ENCODE results near the gene KRIT1. TPM values are rescaled to one million over a fixed set of nuclear protein-coding genes. Genes with fewer than 3 reads are reported as not detected.

KRIT1 gene
- total and polyA plus RNA-seq, 4 donors = 15.6 to 94.5 (median 26.1) TPM

DNA sequence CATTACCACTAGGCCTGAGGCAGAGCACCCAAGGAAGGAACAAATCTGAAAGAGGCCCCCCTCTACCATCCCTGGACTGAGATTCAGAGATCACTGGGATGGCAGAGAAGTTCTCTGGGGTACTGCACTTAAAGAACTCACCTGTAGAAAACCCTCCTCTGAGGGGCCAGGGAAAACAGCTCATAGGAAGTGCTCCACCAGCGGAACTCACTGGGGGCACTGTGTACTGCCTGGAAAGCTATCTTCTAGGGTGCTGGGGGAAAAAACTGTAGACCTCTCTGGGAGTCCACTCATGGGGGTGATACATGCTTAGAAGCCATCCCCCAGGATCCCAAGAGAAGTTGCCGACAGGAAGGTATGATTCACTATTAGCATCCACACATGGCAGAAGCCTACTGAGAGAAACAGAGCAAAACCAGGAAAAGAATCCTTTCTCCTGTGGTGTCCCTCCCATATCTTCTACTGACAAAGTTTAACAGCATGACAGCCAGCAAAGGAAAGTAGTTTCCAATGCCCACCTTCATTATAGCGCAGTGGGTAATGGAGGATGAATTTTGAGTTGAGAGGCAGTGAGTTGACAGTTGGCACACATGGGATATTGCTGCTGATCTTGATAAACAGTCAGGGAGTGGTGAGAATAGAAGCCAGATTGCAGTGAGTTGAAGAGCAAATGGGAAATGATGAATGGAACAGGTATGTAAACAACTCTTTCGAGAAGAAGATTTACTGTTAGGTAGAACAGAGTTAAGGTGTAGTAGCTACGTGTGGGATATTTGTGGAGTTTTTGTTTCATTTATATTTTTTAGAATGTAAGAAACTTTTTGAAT is 20.9 kb upstream of the KRIT1 start:
- Histone ChIP-seq H3K27ac (ENCODE audit: low read depth in 1 of 2, low read length in 1 of 2) (no peak overlapping the region), H3K9ac (ENCODE audit: insufficient read depth in 1 of 2, low read length in 2 of 2) (no peak overlapping the region), H3K9me3 (ENCODE audit: control insufficient read depth in 4 of 4, insufficient read depth in 3 of 4, low read length in 3 of 4) (peaks cover 0 to 3% (median 0%) of the 10 kb centered on the region in 4 donors), H3K4me3 (no peak overlapping the region), H3K36me3 (ENCODE audit: control insufficient read depth in 4 of 4, insufficient read depth in 4 of 4, low read length in 4 of 4) (no peaks in the 10 kb centered on the region), H3K27me3 (ENCODE audit: control insufficient read depth in 3 of 3, insufficient read depth in 3 of 3, low read length in 2 of 3) (no peaks in the 10 kb centered on the region), H3K4me1 (ENCODE audit: control insufficient read depth in 5 of 5, insufficient read depth in 5 of 5, low read length in 5 of 5) (no peaks in the 10 kb centered on the region)
- DNase-seq (no peak), ATAC-seq (ENCODE audit: insufficient read depth, low FRiP score) (no peak)
- WGBS, 2 donors = 90 to 91% methylated on average over 5 of the region's 5 CpGs
- TF ChIP-seq, protein P1, sequence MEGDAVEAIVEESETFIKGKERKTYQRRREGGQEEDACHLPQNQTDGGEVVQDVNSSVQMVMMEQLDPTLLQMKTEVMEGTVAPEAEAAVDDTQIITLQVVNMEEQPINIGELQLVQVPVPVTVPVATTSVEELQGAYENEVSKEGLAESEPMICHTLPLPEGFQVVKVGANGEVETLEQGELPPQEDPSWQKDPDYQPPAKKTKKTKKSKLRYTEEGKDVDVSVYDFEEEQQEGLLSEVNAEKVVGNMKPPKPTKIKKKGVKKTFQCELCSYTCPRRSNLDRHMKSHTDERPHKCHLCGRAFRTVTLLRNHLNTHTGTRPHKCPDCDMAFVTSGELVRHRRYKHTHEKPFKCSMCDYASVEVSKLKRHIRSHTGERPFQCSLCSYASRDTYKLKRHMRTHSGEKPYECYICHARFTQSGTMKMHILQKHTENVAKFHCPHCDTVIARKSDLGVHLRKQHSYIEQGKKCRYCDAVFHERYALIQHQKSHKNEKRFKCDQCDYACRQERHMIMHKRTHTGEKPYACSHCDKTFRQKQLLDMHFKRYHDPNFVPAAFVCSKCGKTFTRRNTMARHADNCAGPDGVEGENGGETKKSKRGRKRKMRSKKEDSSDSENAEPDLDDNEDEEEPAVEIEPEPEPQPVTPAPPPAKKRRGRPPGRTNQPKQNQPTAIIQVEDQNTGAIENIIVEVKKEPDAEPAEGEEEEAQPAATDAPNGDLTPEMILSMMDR (IDR thresholded peaks at IDR 0.05; ENCODE audit: control extremely low read depth, extremely low read depth) = no peak

- WGBS, 2 donors = 78 to 79% methylated on average over 7 of the region's 7 CpGs
- Histone ChIP-seq H3K36me3 (ENCODE audit: control insufficient read depth in 4 of 4, insufficient read depth in 4 of 4, low read length in 4 of 4) (peaks cover 0 to 7% (median under 1%) of the 10 kb centered on the region in 4 donors), H3K4me1 (ENCODE audit: control insufficient read depth in 5 of 5, insufficient read depth in 5 of 5, low read length in 5 of 5) (peaks cover 0 to 7% (median 0%) of the 10 kb centered on the region in 5 donors), H3K9me3 (ENCODE audit: control insufficient read depth in 4 of 4, insufficient read depth in 3 of 4, low read length in 3 of 4) (peaks cover 0 to 3% (median 0%) of the 10 kb centered on the region in 4 donors), H3K4me3 (no peak overlapping the region), H3K9ac (ENCODE audit: insufficient read depth in 1 of 2, low read length in 2 of 2) (no peak overlapping the region), H3K27me3 (ENCODE audit: control insufficient read depth in 3 of 3, insufficient read depth in 3 of 3, low read length in 2 of 3) (no peaks in the 10 kb centered on the region), H3K27ac (ENCODE audit: low read depth in 1 of 2, low read length in 1 of 2) (no peak overlapping the region)
- TF ChIP-seq, protein P1 (IDR thresholded peaks at IDR 0.05; ENCODE audit: control extremely low read depth, extremely low read depth) = no peak
- DNase-seq (no peak), ATAC-seq (ENCODE audit: insufficient read depth, low FRiP score) (no peak)
Measured at GRCh38 chr7:92260248-92260781, 14.6 kb upstream of the KRIT1 start.

DNA sequence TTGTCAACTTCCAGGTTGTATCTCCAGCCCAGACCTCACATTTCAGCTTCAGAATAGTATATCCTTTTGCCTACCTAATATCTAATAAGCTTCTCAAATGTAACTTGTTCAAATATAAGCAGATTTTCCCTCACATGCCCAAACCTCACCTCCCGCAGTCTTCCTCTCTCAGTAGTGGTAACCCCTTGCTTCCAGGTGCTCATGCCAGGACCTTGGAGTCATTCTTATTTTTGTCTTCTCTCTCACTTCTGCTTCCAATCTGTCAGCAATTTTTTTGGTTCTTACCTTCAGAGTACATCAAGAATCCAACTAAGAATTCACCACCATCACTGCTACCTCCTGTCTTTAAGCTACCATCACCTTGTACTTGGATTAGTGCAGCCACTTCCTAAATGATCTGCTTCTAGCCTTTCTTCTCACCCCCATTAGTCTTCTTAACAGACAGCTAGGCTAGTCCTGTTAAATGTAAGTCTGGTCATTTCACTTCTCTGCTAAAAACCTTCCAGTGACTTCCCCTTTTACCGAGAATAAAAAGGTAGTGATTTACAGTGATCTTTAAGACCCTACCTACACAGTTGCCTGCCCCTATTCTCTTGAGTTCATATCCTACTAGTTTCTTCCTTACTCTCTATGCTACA is 14.0 kb upstream of the KRIT1 start:
- no peak overlapping the region for H3K9ac ChIP-seq (ENCODE audit: insufficient read depth in 1 of 2, low read length in 2 of 2)
- no peak overlapping the region for H3K4me3 ChIP-seq
- WGBS, 2 donors = 67 to 88% methylated on average over 2 of the region's 2 CpGs
- H3K36me3 ChIP-seq (ENCODE audit: control insufficient read depth in 4 of 4, insufficient read depth in 4 of 4, low read length in 4 of 4) = peaks cover 0 to 7% (median under 1%) of the 10 kb centered on the region in 4 donors
- H3K4me1 ChIP-seq (ENCODE audit: control insufficient read depth in 5 of 5, insufficient read depth in 5 of 5, low read length in 5 of 5) = peaks cover 0 to 7% (median 0%) of the 10 kb centered on the region in 5 donors
- peaks cover 0 to 3% (median 0%) of the 10 kb centered on the region in 4 donors for H3K9me3 ChIP-seq (ENCODE audit: control insufficient read depth in 4 of 4, insufficient read depth in 3 of 4, low read length in 3 of 4)
- ATAC-seq (ENCODE audit: insufficient read depth, low FRiP score) (no peak), DNase-seq (no peak)
- TF ChIP-seq, protein P1 (IDR thresholded peaks at IDR 0.05; ENCODE audit: control extremely low read depth, extremely low read depth) = no peak
- H3K27ac ChIP-seq (ENCODE audit: low read depth in 1 of 2, low read length in 1 of 2) = no peak overlapping the region
- no peaks in the 10 kb centered on the region for H3K27me3 ChIP-seq (ENCODE audit: control insufficient read depth in 3 of 3, insufficient read depth in 3 of 3, low read length in 2 of 3)
